SK-N-SH treated with all-trans-retinoic acid at 6 μM for 48 hours (cell line): Measurements from ENCODE around the gene SETD1A.

ENCODE experiments used
- ATAC-seq: fragments of 200-7000 bp; cut with Tn5 transposase; 3 replicates; pipeline ENCODE4 v1.9.1; 2020; ENCODE audit warnings: mild to moderate bottlenecking, moderate library complexity
- ARNTL ChIP-seq: fragments of 450-650 bp; formaldehyde crosslinking; IDR thresholded peaks from 2 replicates; pipeline ENCODE4 v1.5.0; 2020; ENCODE audit warnings: low read depth, mild to moderate bottlenecking, moderate library complexity, borderline replicate concordance
- CSDC2 ChIP-seq: fragments of 250-450 bp; sonication (Bioruptor Pico); IDR thresholded peaks from 2 replicates; pipeline ENCODE4 v1.5.0; 2020; ENCODE audit warnings: mild to moderate bottlenecking, moderate library complexity
- ESRRG ChIP-seq: fragments of 250-450 bp; sonication (Bioruptor Pico); IDR thresholded peaks from 2 replicates; pipeline ENCODE4 v1.6.1; 2021; ENCODE audit warnings: mild to moderate bottlenecking
- GLIS3 ChIP-seq: fragments of 250-450 bp; sonication (Bioruptor Pico); IDR thresholded peaks from 2 replicates; pipeline ENCODE4 v1.5.0; 2020; ENCODE audit warnings: mild to moderate bottlenecking, moderate library complexity
- ISL1 ChIP-seq: fragments of 250-450 bp; sonication (Bioruptor Pico); IDR thresholded peaks from 2 replicates; pipeline ENCODE4 v2.1.2; 2022; ENCODE audit warnings: mild to moderate bottlenecking, moderate library complexity
- OSR1 ChIP-seq: fragments of 250-450 bp; sonication (Bioruptor Pico); IDR thresholded peaks from 2 replicates; pipeline ENCODE4 v1.8.0; 2022; ENCODE audit warnings: moderate library complexity, mild to moderate bottlenecking, inconsistent platforms
- PPARA ChIP-seq: fragments of 250-450 bp; sonication (Bioruptor Pico); IDR thresholded peaks from 2 replicates; pipeline ENCODE4 v1.5.0; 2020; ENCODE audit warnings: mild to moderate bottlenecking, borderline replicate concordance
- RARB ChIP-seq: fragments of 250-450 bp; sonication (Bioruptor Pico); IDR thresholded peaks from 2 replicates; pipeline ENCODE4 v1.8.0; 2021; ENCODE audit warnings: mild to moderate bottlenecking, moderate library complexity
- SNAI2 ChIP-seq: fragments of 250-450 bp; sonication (Bioruptor Pico); IDR thresholded peaks from 2 replicates; pipeline ENCODE4 v1.5.0; 2020; ENCODE audit warnings: mild to moderate bottlenecking, moderate library complexity
- TOX ChIP-seq: fragments of 250-450 bp; sonication (Bioruptor Pico); IDR thresholded peaks from 2 replicates; pipeline ENCODE4 v1.8.0; 2021; ENCODE audit warnings: mild to moderate bottlenecking, moderate library complexity, borderline replicate concordance
- ZC3H10 ChIP-seq: fragments of 250-450 bp; sonication (Bioruptor Pico); IDR thresholded peaks from 2 replicates; pipeline ENCODE4 v1.5.1; 2021; ENCODE audit warnings: mild to moderate bottlenecking, moderate library complexity
- ZFP3 ChIP-seq: fragments of 250-450 bp; sonication (Bioruptor Pico); IDR thresholded peaks from 2 replicates; pipeline ENCODE4 v1.5.0; 2020; ENCODE audit warnings: mild to moderate bottlenecking, moderate library complexity
- ZFP30 ChIP-seq: fragments of 450-650 bp; formaldehyde crosslinking; IDR thresholded peaks from 2 replicates; pipeline ENCODE4 v1.5.0; 2022; ENCODE audit warnings: mild to moderate bottlenecking, moderate library complexity
- ZNF565 ChIP-seq: fragments of 450-650 bp; formaldehyde crosslinking; conservative IDR thresholded peaks from 2 replicates; pipeline ENCODE4 v1.5.0; 2020; ENCODE audit warnings: low read depth, mild to moderate bottlenecking, moderate library complexity
- ZNF70 ChIP-seq: fragments of 450-650 bp; formaldehyde crosslinking; IDR thresholded peaks from 2 replicates; pipeline ENCODE4 v1.5.0; 2020; ENCODE audit warnings: mild to moderate bottlenecking, moderate library complexity
- ZNF8 ChIP-seq: fragments of 450-650 bp; formaldehyde crosslinking; IDR thresholded peaks from 2 replicates; pipeline ENCODE4 v1.5.0; 2020; ENCODE audit warnings: mild to moderate bottlenecking, moderate library complexity
- TF ChIP-seq, protein P1 (sequence below): fragments of 250-450 bp; sonication (Bioruptor Pico); IDR thresholded peaks from 2 replicates; pipeline ENCODE4 v1.5.1; 2020; ENCODE audit warnings: low read depth, mild to moderate bottlenecking, moderate library complexity
- TF ChIP-seq, protein P2 (sequence below): fragments of 250-450 bp; sonication (Bioruptor Pico); IDR thresholded peaks from 2 replicates; pipeline ENCODE4 v1.8.0; 2020; ENCODE audit warnings: mild to moderate bottlenecking, moderate library complexity, borderline replicate concordance
- TF ChIP-seq, protein P3 (sequence below): fragments of 250-450 bp; sonication (Bioruptor Pico); IDR thresholded peaks from 2 replicates; pipeline ENCODE4 v1.8.0; 2021; ENCODE audit warnings: low read depth, mild to moderate bottlenecking, moderate library complexity, borderline replicate concordance

The SETD1A gene

DNA sequence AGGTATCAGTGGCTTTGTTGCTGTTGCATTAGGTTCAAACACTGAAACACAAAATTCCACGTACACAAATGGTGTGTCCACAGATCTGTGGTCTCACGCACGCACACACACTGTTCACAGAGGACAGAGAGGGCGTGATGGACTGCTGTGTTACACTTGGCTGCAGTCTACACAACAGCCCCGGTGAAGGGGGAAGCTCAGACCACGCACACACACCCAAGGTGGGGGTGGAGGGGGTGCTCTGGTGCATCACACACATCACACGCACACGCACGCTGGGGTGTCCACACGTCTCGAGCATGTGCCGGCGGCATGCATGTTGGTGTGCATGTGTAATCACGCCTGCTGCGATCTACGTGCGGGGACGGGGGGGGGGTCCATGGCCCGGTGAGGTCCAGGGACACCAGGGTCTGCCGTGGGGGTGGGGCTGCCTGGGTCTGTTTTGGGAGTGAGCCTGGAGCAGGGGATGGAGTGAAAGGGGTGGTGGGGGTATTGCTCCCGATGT lies 34.8 kb downstream of the SETD1A start:
- ATAC-seq: no peak

DNA sequence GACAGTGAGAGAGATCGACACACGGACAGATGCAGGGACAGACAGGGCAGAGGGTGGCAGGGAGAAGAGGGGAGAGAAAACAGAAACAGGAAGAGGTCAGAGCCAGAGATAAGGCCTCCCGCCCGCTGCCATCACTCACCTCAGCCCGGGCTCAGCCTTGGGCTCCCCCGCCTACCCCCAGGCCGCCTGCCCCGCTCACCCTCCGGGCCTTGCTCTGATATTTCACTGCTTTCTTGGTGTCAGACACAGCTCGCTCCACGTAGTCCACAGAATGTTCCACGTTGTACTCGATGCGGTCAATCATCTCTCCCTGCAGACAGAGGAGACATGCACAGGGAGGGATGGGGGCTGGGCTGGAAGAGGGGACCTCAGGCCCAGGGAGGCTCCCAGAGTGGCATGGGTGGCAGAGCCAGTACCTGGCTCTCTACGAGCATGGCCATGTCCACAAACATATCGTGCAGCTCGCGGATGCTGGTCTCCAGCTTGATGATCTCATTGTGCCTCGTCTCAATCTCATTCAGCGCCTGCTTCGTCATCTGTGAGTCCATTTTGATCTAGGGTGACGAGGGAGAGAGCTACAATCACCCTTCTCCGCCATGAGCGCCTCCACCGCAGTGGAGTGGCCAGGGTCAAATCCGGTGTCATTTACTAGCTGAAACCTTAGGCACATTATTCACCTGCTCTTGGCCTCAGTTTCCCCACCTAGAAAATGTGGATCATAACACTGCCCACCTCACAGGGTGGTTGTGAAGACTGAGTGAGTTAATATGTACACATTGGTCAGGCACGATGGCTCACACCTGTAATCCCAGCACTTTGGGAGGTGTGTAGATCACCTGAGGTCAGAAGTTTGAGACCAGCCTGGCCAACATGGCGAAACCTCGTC lies 35.6 kb downstream of the SETD1A start:
- TF ChIP-seq ESRRG (CRISPR knock-in tag) (no peak), ZFP3 (CRISPR knock-in tag) (no peak), PPARA (CRISPR knock-in tag) (no peak), GLIS3 (no peak), CSDC2 (CRISPR knock-in tag) (no peak), RARB (CRISPR knock-in tag) (no peak), ZNF8 (CRISPR knock-in tag) (no peak), ARNTL (no peak), ZFP30 (CRISPR knock-in tag) (no peak), OSR1 (CRISPR knock-in tag) (no peak), ZC3H10 (CRISPR knock-in tag) (no peak), ISL1 (CRISPR knock-in tag) (no peak), SNAI2 (CRISPR knock-in tag) (no peak), TOX (CRISPR knock-in tag) (no peak)
- TF ChIP-seq, protein P1, sequence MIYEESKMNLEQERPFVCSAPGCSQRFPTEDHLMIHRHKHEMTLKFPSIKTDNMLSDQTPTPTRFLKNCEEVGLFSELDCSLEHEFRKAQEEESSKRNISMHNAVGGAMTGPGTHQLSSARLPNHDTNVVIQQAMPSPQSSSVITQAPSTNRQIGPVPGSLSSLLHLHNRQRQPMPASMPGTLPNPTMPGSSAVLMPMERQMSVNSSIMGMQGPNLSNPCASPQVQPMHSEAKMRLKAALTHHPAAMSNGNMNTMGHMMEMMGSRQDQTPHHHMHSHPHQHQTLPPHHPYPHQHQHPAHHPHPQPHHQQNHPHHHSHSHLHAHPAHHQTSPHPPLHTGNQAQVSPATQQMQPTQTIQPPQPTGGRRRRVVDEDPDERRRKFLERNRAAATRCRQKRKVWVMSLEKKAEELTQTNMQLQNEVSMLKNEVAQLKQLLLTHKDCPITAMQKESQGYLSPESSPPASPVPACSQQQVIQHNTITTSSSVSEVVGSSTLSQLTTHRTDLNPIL (CRISPR knock-in tag): no peak
- TF ChIP-seq, protein P2, sequence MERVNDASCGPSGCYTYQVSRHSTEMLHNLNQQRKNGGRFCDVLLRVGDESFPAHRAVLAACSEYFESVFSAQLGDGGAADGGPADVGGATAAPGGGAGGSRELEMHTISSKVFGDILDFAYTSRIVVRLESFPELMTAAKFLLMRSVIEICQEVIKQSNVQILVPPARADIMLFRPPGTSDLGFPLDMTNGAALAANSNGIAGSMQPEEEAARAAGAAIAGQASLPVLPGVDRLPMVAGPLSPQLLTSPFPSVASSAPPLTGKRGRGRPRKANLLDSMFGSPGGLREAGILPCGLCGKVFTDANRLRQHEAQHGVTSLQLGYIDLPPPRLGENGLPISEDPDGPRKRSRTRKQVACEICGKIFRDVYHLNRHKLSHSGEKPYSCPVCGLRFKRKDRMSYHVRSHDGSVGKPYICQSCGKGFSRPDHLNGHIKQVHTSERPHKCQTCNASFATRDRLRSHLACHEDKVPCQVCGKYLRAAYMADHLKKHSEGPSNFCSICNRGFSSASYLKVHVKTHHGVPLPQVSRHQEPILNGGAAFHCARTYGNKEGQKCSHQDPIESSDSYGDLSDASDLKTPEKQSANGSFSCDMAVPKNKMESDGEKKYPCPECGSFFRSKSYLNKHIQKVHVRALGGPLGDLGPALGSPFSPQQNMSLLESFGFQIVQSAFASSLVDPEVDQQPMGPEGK (CRISPR knock-in tag): no peak
- TF ChIP-seq, protein P3, sequence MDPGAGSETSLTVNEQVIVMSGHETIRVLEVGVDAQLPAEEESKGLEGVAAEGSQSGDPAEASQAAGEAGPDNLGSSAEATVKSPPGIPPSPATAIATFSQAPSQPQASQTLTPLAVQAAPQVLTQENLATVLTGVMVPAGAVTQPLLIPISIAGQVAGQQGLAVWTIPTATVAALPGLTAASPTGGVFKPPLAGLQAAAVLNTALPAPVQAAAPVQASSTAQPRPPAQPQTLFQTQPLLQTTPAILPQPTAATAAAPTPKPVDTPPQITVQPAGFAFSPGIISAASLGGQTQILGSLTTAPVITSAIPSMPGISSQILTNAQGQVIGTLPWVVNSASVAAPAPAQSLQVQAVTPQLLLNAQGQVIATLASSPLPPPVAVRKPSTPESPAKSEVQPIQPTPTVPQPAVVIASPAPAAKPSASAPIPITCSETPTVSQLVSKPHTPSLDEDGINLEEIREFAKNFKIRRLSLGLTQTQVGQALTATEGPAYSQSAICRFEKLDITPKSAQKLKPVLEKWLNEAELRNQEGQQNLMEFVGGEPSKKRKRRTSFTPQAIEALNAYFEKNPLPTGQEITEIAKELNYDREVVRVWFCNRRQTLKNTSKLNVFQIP (CRISPR knock-in tag): no peak
- no peak for ATAC-seq

More for the DNA sequence above, 34.8 kb downstream of the SETD1A start:
- TF ChIP-seq CSDC2 (CRISPR knock-in tag): no peak
- TF ChIP-seq, protein P1 (CRISPR knock-in tag): no peak
- TF ChIP-seq ISL1 (CRISPR knock-in tag): no peak
- no peak for TF ChIP-seq ZNF565 (CRISPR knock-in tag)

DNA sequence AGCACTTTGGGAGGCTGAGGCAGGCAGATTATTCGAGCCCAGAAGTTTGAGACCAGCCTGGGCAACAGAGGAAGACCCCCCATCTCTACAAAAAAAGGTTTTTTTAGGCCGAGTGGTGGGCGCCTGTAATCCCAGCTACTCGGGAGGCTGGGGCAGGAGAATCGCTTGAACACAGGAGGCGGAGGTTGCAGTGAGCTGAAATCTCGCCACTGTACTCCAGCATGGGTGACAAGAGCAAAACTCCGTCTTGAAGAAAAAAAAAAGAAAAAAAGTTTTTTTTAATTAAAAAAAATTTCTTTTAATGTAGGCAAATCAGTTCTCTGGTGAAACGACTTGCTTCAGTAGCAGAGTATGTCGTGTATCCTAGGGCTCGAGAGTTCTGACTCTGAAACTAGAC lies 38.4 kb downstream of the SETD1A start:
- no peak for ATAC-seq
- TF ChIP-seq RARB (CRISPR knock-in tag): no peak
- TF ChIP-seq, protein P2 (CRISPR knock-in tag): no peak
- TF ChIP-seq TOX (CRISPR knock-in tag): no peak
- no peak for TF ChIP-seq OSR1 (CRISPR knock-in tag)
- TF ChIP-seq ZFP30 (CRISPR knock-in tag): no peak
- TF ChIP-seq, protein P3 (CRISPR knock-in tag): no peak
- no peak for TF ChIP-seq SNAI2 (CRISPR knock-in tag)
- TF ChIP-seq ZNF70 (CRISPR knock-in tag): no peak
- TF ChIP-seq ISL1 (CRISPR knock-in tag): no peak
